Neural cell (in vitro differentiated cells): Measurements from ENCODE around the gene KLK13. TPM values are rescaled to one million over a fixed set of nuclear protein-coding genes. Genes with fewer than 3 reads are reported as not detected.

Experiments used
- H2AFZ ChIP-seq: fragments of 200-600, 300-800 bp; sonication (generic), shearing (Covaris generic); 2 replicates; pipeline ENCODE4 v1.6.0; 2014; ENCODE audit warnings: low read depth, mild to moderate bottlenecking, antibody characterized with exemption, low read length, moderate library complexity
- H3F3A ChIP-seq: fragments of 200-600 bp; shearing (Covaris generic); 2 replicates; pipeline ENCODE4 v1.6.1; 2016; ENCODE audit warnings: mild to moderate bottlenecking, moderate library complexity, mixed read lengths, antibody characterized with exemption, low read length; ENCODE audit not compliant: insufficient read depth, poor library complexity, severe bottlenecking
- H3K27ac ChIP-seq: fragments of 200-600, 300-800 bp; sonication (generic), shearing (Covaris generic); 2 replicates; pipeline ENCODE4 v1.5.1; 2014; ENCODE audit warnings: mild to moderate bottlenecking, low read length, moderate library complexity
- H3K27me3 ChIP-seq: fragments of 300-800, 200-600 bp; sonication (generic), shearing (Covaris generic); 2 replicates; pipeline ENCODE4 v1.6.0; 2014; ENCODE audit warnings: mild to moderate bottlenecking, low read depth, low read length, moderate library complexity; ENCODE audit not compliant: insufficient read depth
- H3K36me3 ChIP-seq: fragments of 300-800, 200-600 bp; sonication (generic), shearing (Covaris generic); 2 replicates; pipeline ENCODE4 v1.5.1; 2014; ENCODE audit warnings: mild to moderate bottlenecking, antibody characterized with exemption, low read length, moderate library complexity; ENCODE audit not compliant: insufficient read depth
- H3K4me2 ChIP-seq: fragments of 300-800, 200-600 bp; sonication (generic), shearing (Covaris generic); 2 replicates; pipeline ENCODE4 v1.6.0; 2014; ENCODE audit warnings: mild to moderate bottlenecking, low read length
- H3K4me3 ChIP-seq: fragments of 300-800, 200-600 bp; sonication (generic), shearing (Covaris generic); 2 replicates; pipeline ENCODE4 v1.5.1; 2014; ENCODE audit warnings: mild to moderate bottlenecking, low read length, moderate library complexity
- H3K79me2 ChIP-seq: fragments of 200-600 bp; shearing (Covaris generic); replicated peaks from 2 replicates; pipeline ENCODE4 v1.6.0; 2014; ENCODE audit warnings: mild to moderate bottlenecking, low read length, moderate library complexity; ENCODE audit not compliant: insufficient read depth
- H3K9ac ChIP-seq: fragments of 300-800, 200-600 bp; sonication (generic), shearing (Covaris generic); 2 replicates; pipeline ENCODE4 v1.6.1; 2016; ENCODE audit warnings: mild to moderate bottlenecking, low read length, mixed read lengths
- H3K9me2 ChIP-seq: fragments of 200-600 bp; shearing (Covaris generic); 2 replicates; pipeline ENCODE4 v1.6.1; 2016; ENCODE audit warnings: mild to moderate bottlenecking, low read length, mixed read lengths; ENCODE audit not compliant: insufficient read depth
- H3K9me3 ChIP-seq: fragments of 200-600, 300-800 bp; sonication (generic), shearing (Covaris generic); 2 replicates; pipeline ENCODE4 v1.6.1; 2016; ENCODE audit warnings: mild to moderate bottlenecking, mixed run types, low read length, moderate library complexity, mixed read lengths
- H4K20me1 ChIP-seq: fragments of 200-600 bp; shearing (Covaris generic); 2 replicates; pipeline ENCODE4 v1.6.1; 2016; ENCODE audit warnings: mild to moderate bottlenecking, mixed run types; ENCODE audit not compliant: insufficient read depth
- CTCF ChIP-seq: fragments of 450-650 bp; IDR thresholded peaks from 2 replicates; pipeline ENCODE4 v1.5.1; 2014; ENCODE audit warnings: antibody characterized with exemption, mild to moderate bottlenecking, moderate library complexity; ENCODE audit not compliant: poor library complexity, severe bottlenecking
- EP300 ChIP-seq: fragments of 450-650 bp; conservative IDR thresholded peaks from 2 replicates; pipeline ENCODE4 v1.6.1; 2014; ENCODE audit warnings: antibody characterized with exemption, mild to moderate bottlenecking, moderate library complexity; ENCODE audit not compliant: poor library complexity, severe bottlenecking
- EZH2 ChIP-seq: fragments of 200-600, 300-800 bp; shearing (Covaris generic), sonication (generic); IDR thresholded peaks from 2 replicates; pipeline ENCODE4 v1.6.1; 2014; ENCODE audit warnings: antibody characterized with exemption, low read length, borderline replicate concordance, mild to moderate bottlenecking; ENCODE audit not compliant: insufficient read depth, poor library complexity, severe bottlenecking
- MXI1 ChIP-seq: fragments of 450-650 bp; conservative IDR thresholded peaks from 2 replicates; pipeline ENCODE4 v1.6.1; 2014; ENCODE audit warnings: antibody characterized with exemption, mild to moderate bottlenecking; ENCODE audit not compliant: poor library complexity, severe bottlenecking
- POLR2AphosphoS5 ChIP-seq: IDR thresholded peaks from 2 replicates; pipeline ENCODE4 v1.6.1; 2012
- RAD21 ChIP-seq: fragments of 450-650 bp; conservative IDR thresholded peaks from 2 replicates; pipeline ENCODE4 v1.6.1; 2014; ENCODE audit warnings: antibody characterized with exemption, mild to moderate bottlenecking, moderate library complexity
- SMC3 ChIP-seq: fragments of 450-650 bp; conservative IDR thresholded peaks from 2 replicates; pipeline ENCODE4 v1.6.1; 2014; ENCODE audit warnings: antibody characterized with exemption, mild to moderate bottlenecking, moderate library complexity; ENCODE audit not compliant: poor library complexity
- TAF1 ChIP-seq: IDR thresholded peaks from 2 replicates; pipeline ENCODE4 v1.6.1; 2012; ENCODE audit warnings: low read depth
- polyA plus RNA-seq: library from polyadenylated mRNA; depleted of rRNA; stranded (reverse); fragments of >200 nt; gene quantifications from 2 replicates; pipeline ENCODE4 v1.2.3, GENCODE V29; 2014
- TF ChIP-seq, protein P1 (sequence below): IDR thresholded peaks from 2 replicates; pipeline ENCODE4 v1.6.1; 2012; ENCODE audit warnings: borderline replicate concordance

Gene KLK13
- polyA plus RNA-seq, 1 donor from 2014 or later: not detected

DNA sequence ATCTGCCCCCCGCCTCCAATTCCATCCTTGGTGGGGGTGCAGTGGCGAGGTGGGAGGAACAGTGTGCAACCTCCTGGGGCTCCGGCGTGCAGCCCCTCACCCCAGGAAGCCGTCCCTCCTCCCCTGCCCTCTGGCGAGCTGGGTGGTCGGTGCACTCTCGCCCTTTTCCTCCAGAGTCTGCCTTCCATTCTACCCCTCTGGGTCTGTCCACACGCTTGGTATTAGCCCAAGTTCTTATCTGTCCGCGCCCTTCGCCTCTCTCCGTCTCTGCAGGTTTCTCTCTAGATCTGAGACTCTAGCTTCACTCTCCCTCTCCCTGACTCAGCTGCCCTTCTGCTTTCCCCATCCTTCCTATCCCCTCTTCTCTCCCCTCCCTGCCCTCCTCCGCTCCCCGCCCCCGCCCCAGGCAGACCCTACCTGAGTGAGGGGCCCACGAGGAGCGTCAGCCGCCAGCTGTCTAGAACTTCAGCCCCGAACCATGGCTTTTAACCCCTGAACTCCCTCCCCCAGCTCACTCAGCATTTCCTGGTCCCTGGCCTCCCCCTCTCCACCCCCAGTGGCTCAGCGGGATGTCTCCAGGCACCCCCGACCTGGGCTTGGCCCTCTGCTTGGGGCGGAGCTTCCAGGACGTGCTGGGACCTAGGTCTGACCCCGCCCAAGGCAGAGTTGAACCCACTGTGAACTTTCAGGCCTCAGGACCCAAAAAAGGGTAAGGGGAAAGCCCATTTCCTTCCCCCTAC, 499 bp upstream of the KLK13 start:
- Histone ChIP-seq H3K4me2 (no peak overlapping the region), H3K9ac (no peak overlapping the region), H3K4me3 (peak overlapping the region; percentile 47), H3F3A (no peaks in the 10 kb centered on the region), H4K20me1 (no peaks in the 10 kb centered on the region), H3K79me2 (no peaks in the 10 kb centered on the region), H3K36me3 (no peaks in the 10 kb centered on the region), H3K9me3 (no peaks in the 10 kb centered on the region), H3K27me3 (peaks cover 16% of the 10 kb centered on the region), H3K9me2 (no peaks in the 10 kb centered on the region), H2AFZ (no peak overlapping the region), H3K27ac (no peak overlapping the region)
- no peak for TF ChIP-seq TAF1
- no peak for TF ChIP-seq RAD21
- TF ChIP-seq EZH2: no peak
- TF ChIP-seq, protein P1, sequence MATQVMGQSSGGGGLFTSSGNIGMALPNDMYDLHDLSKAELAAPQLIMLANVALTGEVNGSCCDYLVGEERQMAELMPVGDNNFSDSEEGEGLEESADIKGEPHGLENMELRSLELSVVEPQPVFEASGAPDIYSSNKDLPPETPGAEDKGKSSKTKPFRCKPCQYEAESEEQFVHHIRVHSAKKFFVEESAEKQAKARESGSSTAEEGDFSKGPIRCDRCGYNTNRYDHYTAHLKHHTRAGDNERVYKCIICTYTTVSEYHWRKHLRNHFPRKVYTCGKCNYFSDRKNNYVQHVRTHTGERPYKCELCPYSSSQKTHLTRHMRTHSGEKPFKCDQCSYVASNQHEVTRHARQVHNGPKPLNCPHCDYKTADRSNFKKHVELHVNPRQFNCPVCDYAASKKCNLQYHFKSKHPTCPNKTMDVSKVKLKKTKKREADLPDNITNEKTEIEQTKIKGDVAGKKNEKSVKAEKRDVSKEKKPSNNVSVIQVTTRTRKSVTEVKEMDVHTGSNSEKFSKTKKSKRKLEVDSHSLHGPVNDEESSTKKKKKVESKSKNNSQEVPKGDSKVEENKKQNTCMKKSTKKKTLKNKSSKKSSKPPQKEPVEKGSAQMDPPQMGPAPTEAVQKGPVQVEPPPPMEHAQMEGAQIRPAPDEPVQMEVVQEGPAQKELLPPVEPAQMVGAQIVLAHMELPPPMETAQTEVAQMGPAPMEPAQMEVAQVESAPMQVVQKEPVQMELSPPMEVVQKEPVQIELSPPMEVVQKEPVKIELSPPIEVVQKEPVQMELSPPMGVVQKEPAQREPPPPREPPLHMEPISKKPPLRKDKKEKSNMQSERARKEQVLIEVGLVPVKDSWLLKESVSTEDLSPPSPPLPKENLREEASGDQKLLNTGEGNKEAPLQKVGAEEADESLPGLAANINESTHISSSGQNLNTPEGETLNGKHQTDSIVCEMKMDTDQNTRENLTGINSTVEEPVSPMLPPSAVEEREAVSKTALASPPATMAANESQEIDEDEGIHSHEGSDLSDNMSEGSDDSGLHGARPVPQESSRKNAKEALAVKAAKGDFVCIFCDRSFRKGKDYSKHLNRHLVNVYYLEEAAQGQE: no peak
- TF ChIP-seq EP300: no peak
- TF ChIP-seq POLR2AphosphoS5: no peak
- TF ChIP-seq SMC3: no peak
- no peak for TF ChIP-seq MXI1
- TF ChIP-seq CTCF: no peak

GRCh38 chr19:51063664-51064063, 1.2 kb downstream of the KLK13 start:
- no peak overlapping the region for H3K9ac ChIP-seq
- H3F3A ChIP-seq: no peaks in the 10 kb centered on the region
- no peaks in the 10 kb centered on the region for H3K79me2 ChIP-seq
- H3K4me3 ChIP-seq: no peak overlapping the region
- no peaks in the 10 kb centered on the region for H4K20me1 ChIP-seq
- no peak overlapping the region for H3K27ac ChIP-seq
- H3K9me3 ChIP-seq: no peaks in the 10 kb centered on the region
- H3K4me2 ChIP-seq: no peak overlapping the region
- H3K27me3 ChIP-seq: peaks cover 16% of the 10 kb centered on the region
- no peaks in the 10 kb centered on the region for H3K9me2 ChIP-seq
- H2AFZ ChIP-seq: no peak overlapping the region
- TF ChIP-seq RAD21: no peak
- TF ChIP-seq CTCF: no peak
- TF ChIP-seq MXI1: no peak
- no peak for TF ChIP-seq POLR2AphosphoS5
- TF ChIP-seq, protein P1: no peak
- TF ChIP-seq TAF1: no peak
- TF ChIP-seq SMC3: no peak
- no peak for TF ChIP-seq EZH2
- TF ChIP-seq EP300: no peak
- no peaks in the 10 kb centered on the region for H3K36me3 ChIP-seq
